Uterus (tissue), 2 donors: ENCODE data around the gene FFAR3.

Experiments
- CTCF ChIP-seq, 4 experiments: fragments of 200-600 bp in 2 of 4; fragments of 450-650 bp in 2 of 4; sonication (generic) in 2 of 4; IDR thresholded peaks; one replicate each; pipeline ENCODE4 v1.5.1; 2016 to 2019; ENCODE audit warnings: antibody characterized with exemption in 4 of 4, mild to moderate bottlenecking in 2 of 4, moderate library complexity in 1 of 4
- POLR2A ChIP-seq, 2 donors: fragments of 450-650 bp; IDR thresholded peaks; one replicate each; pipeline ENCODE4 v1.6.1; 2016; ENCODE audit warnings: antibody characterized with exemption in 2 of 2, mild to moderate bottlenecking in 1 of 2, moderate library complexity in 1 of 2

GRCh38 chr19:35355791-35356460, 2.3 kb upstream of the FFAR3 start:
- TF ChIP-seq POLR2A (IDR thresholded peaks at IDR 0.05) (no peak), CTCF (IDR thresholded peaks at IDR 0.05) (no peak)
